HG03060 (cell line): ENCODE results near the gene LOXL1.

Experiments
- ATAC-seq: cut with Tn5 transposase; IDR thresholded peaks from one replicate; pipeline ENCODE4 v1.9.1; 2021; ENCODE audit warnings: low read depth, moderate number of reproducible peaks; ENCODE audit not compliant: unreplicated experiment

LOXL1 gene

GRCh38 chr15:73989001-73989798 lies 62.9 kb downstream of the LOXL1 start:
- no peak for ATAC-seq

DNA sequence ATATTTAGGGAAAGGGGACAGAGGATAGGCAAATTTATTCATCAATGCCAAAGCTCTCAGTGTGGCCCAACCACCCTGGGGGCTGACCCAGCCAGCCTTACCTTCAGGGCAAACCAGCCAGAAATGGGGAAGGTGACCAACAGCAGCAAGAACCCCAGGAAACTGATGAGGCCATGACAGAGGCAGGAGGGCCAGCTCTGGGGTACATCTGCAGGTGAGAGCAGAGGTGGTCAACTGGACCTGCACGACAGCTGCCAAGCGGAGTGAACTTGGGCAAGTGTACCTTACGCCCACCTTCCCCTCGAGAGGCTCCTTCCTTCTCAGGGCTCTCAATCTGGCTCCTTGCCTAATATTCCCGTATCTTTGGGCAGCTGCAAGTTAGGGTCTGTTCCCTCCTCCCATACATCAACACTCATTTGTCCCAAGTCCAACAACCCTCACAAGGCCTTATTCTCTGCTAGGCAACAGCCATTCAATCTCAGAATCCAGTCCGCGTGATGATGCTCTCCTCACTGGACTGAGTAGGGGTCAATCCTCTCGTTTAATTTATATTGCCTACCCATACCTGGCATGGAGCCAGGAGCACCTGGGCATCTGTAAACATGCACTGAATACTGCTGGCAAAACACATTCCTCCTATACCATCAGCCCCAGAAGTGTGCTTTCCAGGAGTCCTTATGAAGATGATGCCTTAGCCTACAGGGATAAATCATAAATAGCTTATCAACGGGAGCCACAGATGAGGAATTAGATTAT lies 64.2 kb downstream of the LOXL1 start:
- no peak for ATAC-seq

- no peak for ATAC-seq
Observed at GRCh38 chr15:73991260-73991659, 65.0 kb downstream of the LOXL1 start.

- ATAC-seq, result peak; percentile 36
Observed at GRCh38 chr15:73991726-73992593, 65.7 kb downstream of the LOXL1 start, which contains the start of gene STOML1. Gene STOML1 (minus strand): TSS chr15:73992295. CDS start chr15:73992223, 72 bp downstream.

DNA sequence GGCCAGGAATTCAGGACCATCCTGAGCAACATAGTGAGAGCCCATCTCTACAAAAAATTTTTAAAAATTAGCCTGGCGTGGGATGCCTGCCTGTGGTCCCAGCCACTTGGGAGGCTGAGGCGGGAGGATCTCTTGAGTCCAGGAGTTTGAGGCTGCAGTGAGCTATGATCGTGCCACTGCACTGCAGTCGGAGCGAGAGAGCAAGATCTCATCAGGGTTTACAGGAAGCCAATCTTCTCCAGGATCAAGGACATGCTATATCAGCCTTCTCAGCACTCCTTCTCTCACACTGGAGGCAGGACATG lies 66.3 kb downstream of the LOXL1 start:
- no peak for ATAC-seq

DNA sequence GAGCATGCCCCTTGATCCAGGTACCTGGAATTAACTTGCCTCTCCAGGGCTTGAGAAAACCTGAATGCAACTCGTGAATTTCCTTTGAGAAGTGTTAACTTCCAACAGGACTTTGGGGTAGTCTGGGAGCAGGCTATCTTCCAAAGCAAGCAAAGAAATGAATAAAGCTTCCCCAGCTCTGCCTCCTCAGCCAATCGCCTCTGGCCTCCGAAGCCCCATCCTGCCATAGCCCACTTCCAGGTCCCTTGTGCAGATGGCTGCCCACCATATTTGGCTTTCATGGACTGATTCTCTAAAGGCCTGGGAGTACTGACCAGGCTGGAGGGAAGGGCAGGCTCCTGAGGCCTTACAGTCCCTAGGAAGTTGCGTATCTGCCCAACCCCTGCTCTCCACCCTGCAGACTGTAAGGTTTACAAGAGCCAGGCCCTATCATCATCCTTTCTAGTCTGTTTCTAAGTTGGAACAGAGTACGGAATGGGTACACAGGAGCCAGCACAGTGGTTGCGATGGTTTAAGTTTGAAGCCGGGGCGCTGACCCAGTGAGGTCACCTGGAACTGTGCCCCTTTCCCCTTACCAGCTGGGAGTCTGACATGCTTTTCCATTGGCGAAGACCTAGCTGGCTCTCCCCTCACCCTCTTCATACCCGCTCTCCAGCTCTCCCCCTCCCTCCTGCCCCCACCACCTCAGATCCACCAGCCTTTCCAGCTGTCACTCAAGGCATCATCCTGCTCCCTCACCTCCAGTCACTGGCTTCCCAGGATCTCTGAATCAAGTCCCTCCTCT lies 67.1 kb downstream of the LOXL1 start:
- no peak for ATAC-seq

GRCh38 chr15:73994413-73994883 lies 68.2 kb downstream of the LOXL1 start, which contains the start of gene PML:
Gene PML (plus strand): TSS chr15:73994716. CDS start chr15:73994813, 97 bp downstream.
- peak; percentile 43 for ATAC-seq

- ATAC-seq, result no peak
Observed at GRCh38 chr15:73994912-73995622, 68.8 kb downstream of the LOXL1 start.

- ATAC-seq, result no peak
Observed at GRCh38 chr15:73996267-73996666, 70.0 kb downstream of the LOXL1 start.

DNA sequence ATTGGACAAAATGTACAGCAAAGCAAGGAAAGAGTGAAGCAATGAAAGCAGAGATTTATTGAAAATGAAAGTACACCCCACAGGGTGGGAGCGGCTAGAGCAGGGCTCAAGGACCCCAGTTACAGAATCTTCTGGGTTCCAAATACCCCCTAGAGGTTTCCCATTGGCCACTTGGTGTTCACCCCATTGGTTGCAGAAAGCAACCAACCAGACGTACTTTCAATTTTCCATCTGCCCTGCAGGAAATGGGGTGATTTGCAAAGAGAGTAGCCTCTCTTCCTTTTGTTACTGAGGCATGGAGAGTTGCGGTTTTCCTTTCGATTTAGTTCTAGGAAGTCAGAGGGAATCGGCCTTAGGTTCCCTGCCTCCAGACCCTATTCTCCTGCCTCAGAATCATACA lies 70.7 kb downstream of the LOXL1 start:
- no peak for ATAC-seq

DNA sequence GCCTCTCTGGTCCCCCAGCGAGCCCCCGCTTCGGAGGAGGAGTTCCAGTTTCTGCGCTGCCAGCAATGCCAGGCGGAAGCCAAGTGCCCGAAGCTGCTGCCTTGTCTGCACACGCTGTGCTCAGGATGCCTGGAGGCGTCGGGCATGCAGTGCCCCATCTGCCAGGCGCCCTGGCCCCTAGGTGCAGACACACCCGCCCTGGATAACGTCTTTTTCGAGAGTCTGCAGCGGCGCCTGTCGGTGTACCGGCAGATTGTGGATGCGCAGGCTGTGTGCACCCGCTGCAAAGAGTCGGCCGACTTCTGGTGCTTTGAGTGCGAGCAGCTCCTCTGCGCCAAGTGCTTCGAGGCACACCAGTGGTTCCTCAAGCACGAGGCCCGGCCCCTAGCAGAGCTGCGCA lies 71.7 kb downstream of the LOXL1 start:
- ATAC-seq, result no peak
